ENCODE results near the gene PEAR1.

The PEAR1 gene

GRCh38 chr1:156884560-156885184, 8.8 kb upstream of the PEAR1 start:
- no peak for DNase-seq (ENCODE audit: low spot score)

DNA sequence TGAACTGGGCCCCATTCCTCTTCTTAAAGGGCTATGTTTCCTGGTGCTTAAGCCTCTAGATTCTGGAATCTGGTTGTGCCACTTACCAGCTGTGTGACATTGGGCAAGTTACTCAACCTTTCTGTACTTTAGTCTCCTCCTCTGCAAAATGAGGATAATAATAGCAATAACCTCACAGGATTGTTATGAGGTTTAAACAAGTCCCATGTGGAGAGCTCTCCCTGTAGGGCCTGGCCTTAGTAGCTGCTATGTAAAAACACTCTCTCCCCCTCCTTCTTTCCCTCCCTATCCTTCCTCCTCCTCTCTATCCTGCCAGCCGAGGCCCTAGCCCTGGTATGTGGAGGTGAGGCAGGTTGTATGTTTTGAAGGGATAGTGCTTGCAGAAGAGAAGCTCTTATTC, 8.2 kb upstream of the PEAR1 start:
- no peak for DNase-seq (ENCODE audit: low spot score)

GRCh38 chr1:156885880-156886355, 7.6 kb upstream of the PEAR1 start:
- DNase-seq (ENCODE audit: low spot score): no peak

- DNase-seq (ENCODE audit: low spot score): no peak
These were observed 6.8 kb upstream of the PEAR1 start for GRCh38 chr1:156886583-156887281.

- no peak for DNase-seq (ENCODE audit: low spot score)
These were observed 6.2 kb upstream of the PEAR1 start for GRCh38 chr1:156887317-156887716.

- DNase-seq (ENCODE audit: low spot score): no peak
These were observed 5.8 kb upstream of the PEAR1 start for GRCh38 chr1:156887734-156888133.

DNA sequence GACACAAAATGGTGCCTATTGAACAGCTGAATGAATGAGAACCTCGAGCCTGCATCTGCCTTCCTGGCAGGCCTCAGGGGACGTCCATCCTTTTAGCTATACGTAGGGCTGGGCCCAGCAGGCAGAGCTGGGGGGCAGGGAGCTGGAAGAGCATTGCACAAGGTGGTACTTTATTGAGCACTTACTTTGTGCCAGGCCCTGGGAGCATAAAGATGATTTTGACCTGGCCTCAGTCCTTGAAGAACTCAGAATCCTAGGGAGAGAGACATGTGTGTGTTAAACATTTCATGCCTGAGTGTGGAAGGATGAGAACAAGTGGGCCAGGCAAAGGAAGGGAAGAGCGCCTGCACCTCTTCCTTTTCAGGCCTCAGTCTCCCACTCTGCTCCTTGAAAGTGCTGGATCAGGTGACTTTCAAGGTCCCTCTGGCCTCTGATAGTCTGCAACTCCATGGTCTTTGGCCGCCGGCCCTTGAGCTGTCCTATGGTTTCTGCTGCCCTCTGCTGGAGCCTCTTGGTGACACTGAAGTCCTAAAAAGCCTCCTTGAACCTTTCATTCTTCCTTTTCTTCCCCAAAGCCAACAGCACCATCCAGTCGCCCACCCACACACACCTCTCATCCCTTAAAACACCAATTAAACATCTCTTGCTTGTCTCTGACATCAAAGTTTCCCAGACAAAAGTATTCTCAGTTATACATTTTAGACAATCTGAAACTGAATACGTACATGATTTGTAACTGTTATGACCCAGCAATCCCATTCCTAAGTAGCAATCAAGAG, 3.5 kb upstream of the PEAR1 start:
- peak; percentile 83 for DNase-seq (ENCODE audit: low spot score)

DNA sequence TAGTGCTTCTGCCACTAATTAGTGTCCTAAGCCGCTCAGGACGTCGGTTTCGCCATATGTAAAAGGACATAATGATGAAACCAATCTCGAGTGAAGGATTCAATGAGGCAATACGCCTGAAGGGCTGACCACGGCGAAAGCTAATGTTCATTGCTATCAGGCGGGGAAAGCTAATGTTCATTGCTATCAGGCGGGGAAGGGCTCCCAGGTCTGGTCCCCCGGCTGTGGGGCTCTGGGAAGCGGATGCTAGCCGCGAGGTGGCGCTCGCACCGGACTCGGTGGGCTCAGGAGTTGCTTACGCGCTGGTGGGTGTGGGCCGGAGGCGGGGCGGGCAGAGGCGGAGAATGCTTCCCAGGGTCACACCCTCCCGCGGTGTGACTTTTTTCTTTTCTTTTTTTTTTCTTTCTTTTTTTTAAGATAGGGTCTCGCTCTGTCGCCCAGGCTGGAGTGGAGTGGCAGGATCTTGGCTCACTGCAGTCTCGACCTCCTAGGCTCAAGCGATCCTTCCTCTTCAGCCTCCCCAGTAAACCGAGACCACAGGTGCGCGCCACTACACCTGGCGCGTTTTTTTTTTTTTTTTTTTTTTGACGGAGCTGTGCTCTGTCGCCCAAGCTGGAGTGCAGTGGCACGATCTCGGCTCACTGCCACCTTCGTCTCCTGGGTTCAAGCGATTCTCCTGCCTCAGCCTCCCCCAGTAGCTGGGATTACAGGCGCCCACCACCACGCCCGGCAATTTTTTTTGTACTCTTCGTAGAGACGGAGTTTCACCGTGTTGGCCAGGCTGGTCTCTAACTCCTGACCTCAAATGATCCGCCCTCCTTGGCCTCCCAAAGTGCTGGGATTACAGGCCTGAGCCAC, 1.1 kb upstream of the PEAR1 start:
- peak; percentile 95 for DNase-seq (ENCODE audit: low spot score)

- no peak for DNase-seq (ENCODE audit: low spot score)
These were observed 483 bp downstream of the PEAR1 start for GRCh38 chr1:156894001-156894400.

DNA sequence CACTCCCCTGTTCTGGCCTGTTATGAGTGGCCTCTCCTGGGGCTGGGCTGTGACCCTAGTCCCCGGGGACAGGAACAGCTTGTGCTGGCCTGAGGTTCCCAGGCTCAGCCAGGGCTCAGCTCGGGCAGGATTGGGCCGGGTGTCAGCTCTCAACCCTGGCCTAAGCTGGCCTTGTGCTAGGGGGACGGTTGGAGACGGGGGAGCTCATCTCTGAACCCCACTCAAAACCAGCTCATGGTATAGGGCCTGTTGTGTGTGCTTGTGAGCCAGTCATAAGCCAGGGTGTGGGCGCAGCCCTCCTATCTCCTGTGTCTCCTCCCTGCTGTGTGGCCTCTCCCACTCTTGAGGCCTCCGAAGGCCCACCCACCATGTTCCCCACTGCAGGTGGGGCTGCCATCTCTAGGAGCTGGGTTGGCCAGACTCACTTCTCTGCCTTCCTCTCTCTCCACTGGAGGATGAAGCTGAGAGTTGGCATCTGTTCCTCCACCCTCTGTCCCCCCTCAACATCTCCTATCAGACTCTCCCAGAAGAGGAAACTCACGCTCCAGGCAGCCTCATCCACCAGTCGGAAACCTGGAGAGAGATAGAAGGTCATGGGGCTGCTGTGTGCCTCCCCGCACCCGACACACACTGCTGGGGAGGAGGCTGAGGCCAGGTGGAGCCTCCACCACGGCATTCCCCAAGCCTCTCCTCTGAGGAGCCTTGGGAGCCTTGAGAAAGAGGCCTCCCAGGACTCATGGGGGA, 1.4 kb downstream of the PEAR1 start:
- no peak for DNase-seq (ENCODE audit: low spot score)

DNA sequence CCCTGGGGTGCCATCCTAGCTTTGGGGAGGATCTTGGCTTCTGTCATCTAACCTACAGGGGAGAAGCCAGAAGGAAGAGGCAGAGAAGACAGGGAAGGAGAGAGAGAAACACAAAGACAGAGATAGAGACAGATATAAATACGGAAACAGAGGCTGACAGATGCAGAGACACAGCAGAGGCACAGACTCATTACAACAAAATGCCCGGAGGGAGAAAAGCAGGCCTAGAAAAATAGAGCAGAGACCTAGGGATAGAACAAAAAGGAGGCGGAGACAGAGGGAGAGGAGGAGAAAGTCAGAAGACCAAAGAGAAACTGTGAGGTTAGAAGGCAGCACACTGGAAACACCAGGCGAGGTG, 1.9 kb downstream of the PEAR1 start:
- no peak for DNase-seq (ENCODE audit: low spot score)

DNA sequence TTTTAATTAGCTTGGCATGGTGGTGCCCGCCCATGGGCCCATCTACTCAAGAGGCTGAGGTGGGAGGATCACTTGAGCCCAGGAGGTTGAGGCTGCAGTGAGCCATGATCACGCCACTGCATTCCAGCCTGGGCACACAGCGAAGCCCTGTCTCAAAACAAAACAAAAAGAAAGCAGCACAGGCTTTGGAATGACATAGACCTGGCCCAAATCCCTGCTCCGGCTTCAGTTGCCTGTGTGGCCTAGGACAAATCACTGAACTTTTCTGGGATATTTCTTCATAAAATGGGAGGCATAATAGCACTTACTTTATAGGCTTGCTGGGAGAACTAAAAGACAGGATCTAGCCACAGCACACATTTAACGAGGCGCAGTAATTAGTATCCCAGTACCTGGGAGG, 2.4 kb downstream of the PEAR1 start:
- no peak for DNase-seq (ENCODE audit: low spot score)

DNA sequence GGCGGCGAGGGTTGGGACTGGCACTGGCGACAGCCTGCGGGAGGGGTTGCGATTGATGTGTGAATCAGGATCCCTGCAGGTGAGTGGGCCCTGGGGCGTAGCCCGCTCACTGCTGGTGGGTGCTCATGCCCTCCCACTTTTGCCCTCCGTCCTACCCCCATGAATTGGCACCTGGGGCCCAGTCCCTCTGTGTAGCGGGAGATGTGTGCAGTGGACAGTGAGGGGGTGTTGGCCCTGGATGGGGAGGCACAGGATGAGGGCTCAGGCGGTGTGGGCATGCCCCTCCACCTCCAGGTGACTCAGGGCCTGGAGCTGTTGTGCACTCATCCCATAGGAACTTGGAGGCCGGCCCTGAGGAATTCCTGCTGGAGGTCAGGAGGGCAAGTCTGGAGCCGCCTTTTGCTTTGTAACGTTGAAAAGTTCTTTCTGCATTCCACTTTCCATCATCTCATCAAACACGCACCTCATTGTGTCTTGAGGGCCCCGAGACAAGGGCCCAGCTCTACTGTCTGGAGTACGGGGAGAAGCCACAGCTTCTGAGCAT, 3.0 kb downstream of the PEAR1 start:
- no peak for DNase-seq (ENCODE audit: low spot score)

DNA sequence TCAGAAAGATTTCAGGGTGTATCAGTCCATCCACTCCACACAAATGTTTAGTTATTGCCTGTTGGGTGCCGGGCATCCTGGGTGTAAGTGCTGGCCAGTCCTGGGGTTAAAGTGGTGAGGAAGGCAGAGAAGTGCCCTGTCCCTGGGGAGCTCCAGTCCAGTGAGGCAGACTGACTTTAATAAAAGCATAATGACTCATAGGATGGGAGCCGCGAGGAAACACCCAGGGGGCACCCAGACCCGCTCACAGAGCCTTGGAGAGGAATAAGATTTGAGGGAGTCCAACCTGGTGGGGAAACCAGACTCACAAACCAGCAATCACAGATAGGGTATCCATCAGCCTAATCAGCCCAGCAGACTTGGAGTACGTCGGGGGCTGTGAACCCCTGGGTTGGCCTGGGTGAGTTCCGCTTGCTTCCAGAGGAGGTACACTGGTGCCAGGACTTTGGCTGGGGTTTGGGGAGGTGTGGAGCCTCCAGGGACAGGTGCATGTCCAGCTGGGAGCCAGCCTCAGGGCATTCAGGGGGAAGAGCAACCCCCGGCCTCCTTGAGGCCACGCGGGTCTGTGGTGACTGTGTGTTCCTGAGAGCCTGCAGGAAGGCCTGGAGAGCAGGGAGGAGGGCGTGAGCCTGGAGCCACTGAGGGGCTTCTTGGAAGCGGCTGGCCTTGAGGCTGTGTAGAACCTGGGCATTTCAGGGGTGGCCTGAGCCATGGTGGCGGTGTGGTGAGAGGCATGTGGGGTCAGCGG, 3.7 kb downstream of the PEAR1 start:
- DNase-seq (ENCODE audit: low spot score): no peak

- DNase-seq (ENCODE audit: low spot score): no peak
These were observed 4.6 kb downstream of the PEAR1 start for GRCh38 chr1:156898161-156898566.

GRCh38 chr1:156898971-156899664, 5.6 kb downstream of the PEAR1 start:
- no peak for DNase-seq (ENCODE audit: low spot score)

DNA sequence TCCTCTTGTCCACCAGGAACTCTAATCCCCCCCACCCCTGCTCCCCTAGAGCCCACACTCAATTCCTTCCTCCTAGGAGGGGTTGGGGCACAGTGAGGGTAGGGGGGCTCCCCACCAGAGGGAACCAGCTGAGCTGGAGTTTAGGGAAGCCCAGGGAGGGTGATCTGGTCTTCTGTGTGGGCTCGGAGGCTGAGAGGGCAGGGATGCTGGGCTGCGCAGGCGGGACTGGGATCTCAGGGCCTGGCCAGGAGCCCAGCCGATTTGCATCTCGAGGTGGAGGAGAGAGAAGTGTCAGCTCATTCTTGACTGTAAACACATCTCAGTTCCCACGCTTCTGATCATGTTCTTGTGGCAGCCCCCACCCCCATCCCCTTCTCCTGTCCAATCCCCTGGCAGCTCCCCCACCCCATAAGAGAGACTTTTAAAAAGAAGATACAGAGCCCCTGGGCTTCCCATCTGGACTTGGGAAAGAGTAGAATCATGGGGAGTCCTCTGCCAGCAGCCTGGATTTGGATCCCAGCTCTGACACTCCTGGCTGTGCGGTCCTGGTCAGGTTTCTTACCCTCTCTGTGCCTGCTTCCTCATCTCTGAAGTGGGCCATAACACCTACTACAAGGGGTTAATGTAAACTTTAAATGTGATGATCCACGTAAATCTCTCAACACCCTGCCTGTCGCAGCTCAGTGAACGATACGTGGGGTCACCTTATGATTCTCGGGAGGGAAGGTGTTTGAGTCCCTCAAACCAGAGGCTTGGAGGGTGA, 6.6 kb downstream of the PEAR1 start:
- DNase-seq (ENCODE audit: low spot score): no peak

GRCh38 chr1:156900896-156901589, 7.5 kb downstream of the PEAR1 start:
- DNase-seq (ENCODE audit: low spot score): no peak

- no peak for DNase-seq (ENCODE audit: low spot score)
These were observed 8.0 kb downstream of the PEAR1 start for GRCh38 chr1:156901590-156901900.

Measured in NAMALWA (cell line).